ENCODE data around the gene PRELID3B.
"Not testable (repeated sequence)": the region's sequence is repeated elsewhere in the genome, so short reads cannot be mapped to it uniquely, and the experiment has no call there.

Gene PRELID3B

GRCh38 chr20:59047938-59048680, 5.5 kb upstream of the PRELID3B start:
- peak; percentile 32 for DNase-seq

- no peak for DNase-seq
Observed at GRCh38 chr20:59046862-59047261, 4.3 kb upstream of the PRELID3B start.

- no peak for DNase-seq
Observed at GRCh38 chr20:59044796-59045195, 2.2 kb upstream of the PRELID3B start.

- DNase-seq, result no peak
Observed at GRCh38 chr20:59044295-59044694, 1.7 kb upstream of the PRELID3B start.

- DNase-seq, result no peak
Observed at GRCh38 chr20:59043698-59044097, 1.1 kb upstream of the PRELID3B start.

- DNase-seq, result peak; percentile 96
Observed at GRCh38 chr20:59042796-59043631, 428 bp upstream of the PRELID3B start.

- DNase-seq, result not testable (repeated sequence)
Observed at GRCh38 chr20:59041487-59041886, 1.1 kb downstream of the PRELID3B start.

GRCh38 chr20:59040667-59041066, 1.9 kb downstream of the PRELID3B start:
- no peak for DNase-seq

GRCh38 chr20:59039233-59039632, 3.4 kb downstream of the PRELID3B start:
- no peak for DNase-seq

- no peak for DNase-seq
Observed at GRCh38 chr20:59037386-59037785, 5.2 kb downstream of the PRELID3B start.

GRCh38 chr20:59035381-59035780, 7.2 kb downstream of the PRELID3B start:
- DNase-seq, result no peak

GRCh38 chr20:59033616-59034165, 8.9 kb downstream of the PRELID3B start:
- no peak for DNase-seq

GRCh38 chr20:59033093-59033492, 9.5 kb downstream of the PRELID3B start:
- no peak for DNase-seq

GRCh38 chr20:59032713-59033059, 9.9 kb downstream of the PRELID3B start:
- peak; percentile 83 for DNase-seq

GRCh38 chr20:59032023-59032712, 10.4 kb downstream of the PRELID3B start, which contains the start of gene ATP5F1E:
Gene ATP5F1E (minus strand): TSS chr20:59032335. CDS start chr20:59032251, 84 bp downstream.
- DNase-seq, result peak; percentile 97

- DNase-seq, result peak; percentile 57
Observed at GRCh38 chr20:59031564-59032022, 11.0 kb downstream of the PRELID3B start.

GRCh38 chr20:59030911-59031563, 11.5 kb downstream of the PRELID3B start:
- DNase-seq, result no peak

- no peak for DNase-seq
Observed at GRCh38 chr20:59028812-59029211, 13.8 kb downstream of the PRELID3B start.

- DNase-seq, result no peak
Observed at GRCh38 chr20:59027741-59028320, 14.8 kb downstream of the PRELID3B start.

GRCh38 chr20:59026904-59027740, 15.5 kb downstream of the PRELID3B start:
- DNase-seq, result no peak

GRCh38 chr20:59025511-59025910, 17.1 kb downstream of the PRELID3B start:
- DNase-seq, result no peak

Data from DMS53 (cell line).